ENCODE data around the gene RTN1. TPM values are rescaled to one million over a fixed set of nuclear protein-coding genes. Genes with fewer than 3 reads are reported as not detected.

Gene RTN1
- total RNA-seq, 1 donor from 2014 or later, result not detected

GRCh38 chr14:59769586-59769985 lies 101.0 kb downstream of the RTN1 start:
- no peak overlapping the region for H3K4me3 Mint-ChIP-seq
- no peak for DNase-seq
- no peaks in the 10 kb centered on the region for H3K9me3 Mint-ChIP-seq
- TF ChIP-seq, protein P1, sequence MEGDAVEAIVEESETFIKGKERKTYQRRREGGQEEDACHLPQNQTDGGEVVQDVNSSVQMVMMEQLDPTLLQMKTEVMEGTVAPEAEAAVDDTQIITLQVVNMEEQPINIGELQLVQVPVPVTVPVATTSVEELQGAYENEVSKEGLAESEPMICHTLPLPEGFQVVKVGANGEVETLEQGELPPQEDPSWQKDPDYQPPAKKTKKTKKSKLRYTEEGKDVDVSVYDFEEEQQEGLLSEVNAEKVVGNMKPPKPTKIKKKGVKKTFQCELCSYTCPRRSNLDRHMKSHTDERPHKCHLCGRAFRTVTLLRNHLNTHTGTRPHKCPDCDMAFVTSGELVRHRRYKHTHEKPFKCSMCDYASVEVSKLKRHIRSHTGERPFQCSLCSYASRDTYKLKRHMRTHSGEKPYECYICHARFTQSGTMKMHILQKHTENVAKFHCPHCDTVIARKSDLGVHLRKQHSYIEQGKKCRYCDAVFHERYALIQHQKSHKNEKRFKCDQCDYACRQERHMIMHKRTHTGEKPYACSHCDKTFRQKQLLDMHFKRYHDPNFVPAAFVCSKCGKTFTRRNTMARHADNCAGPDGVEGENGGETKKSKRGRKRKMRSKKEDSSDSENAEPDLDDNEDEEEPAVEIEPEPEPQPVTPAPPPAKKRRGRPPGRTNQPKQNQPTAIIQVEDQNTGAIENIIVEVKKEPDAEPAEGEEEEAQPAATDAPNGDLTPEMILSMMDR (IDR thresholded peaks at IDR 0.05), result no peak
- H3K36me3 Mint-ChIP-seq (ENCODE audit: low read depth), result no peaks in the 10 kb centered on the region
- ChIA-PET CTCF (no interaction called here), POLR2A (no interaction called here)
- no peak overlapping the region for H3K27ac Mint-ChIP-seq
- H3K4me1 Mint-ChIP-seq, result no peaks in the 10 kb centered on the region
- ATAC-seq (ENCODE audit: low read depth), result no peak
- peaks cover 4% of the 10 kb centered on the region for H3K27me3 Mint-ChIP-seq
- intact Hi-C loops (cut with micrococcal nuclease), result no loop called here

GRCh38 chr14:59768855-59769375 lies 101.7 kb downstream of the RTN1 start:
- DNase-seq, result no peak
- Mint-ChIP-seq H3K4me1 (no peaks in the 10 kb centered on the region), H3K36me3 (ENCODE audit: low read depth) (no peaks in the 10 kb centered on the region), H3K4me3 (no peak overlapping the region), H3K27ac (no peak overlapping the region), H3K9me3 (no peaks in the 10 kb centered on the region), H3K27me3 (peaks cover 4% of the 10 kb centered on the region)
- ChIA-PET CTCF (no interaction called here), POLR2A (no interaction called here)
- TF ChIP-seq, protein P1 (IDR thresholded peaks at IDR 0.05), result no peak
- no peak for ATAC-seq (ENCODE audit: low read depth)
- intact Hi-C loops (cut with micrococcal nuclease), result no loop called here

DNA sequence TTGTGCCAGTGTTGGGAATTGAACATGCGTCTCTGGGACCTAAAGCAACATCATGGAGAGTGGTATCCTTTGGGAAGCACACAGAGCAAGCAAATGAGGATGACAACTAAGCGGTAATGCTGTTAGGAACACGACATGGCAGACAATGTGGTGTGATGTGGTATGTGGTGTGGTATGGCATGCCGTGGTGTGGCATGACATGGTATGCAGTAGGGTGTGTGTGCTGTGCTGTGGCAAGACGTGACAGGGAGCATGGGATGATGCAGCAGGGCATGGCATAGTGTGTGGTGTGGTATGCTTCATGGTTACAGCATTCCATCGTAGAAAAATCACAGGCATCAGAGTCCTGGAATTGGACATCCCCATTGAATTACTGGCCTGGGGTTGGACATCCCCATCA lies 108.7 kb downstream of the RTN1 start:
- H3K27me3 Mint-ChIP-seq, result peaks cover 1% of the 10 kb centered on the region
- no peaks in the 10 kb centered on the region for H3K9me3 Mint-ChIP-seq
- ATAC-seq (ENCODE audit: low read depth) (no peak), DNase-seq (no peak)
- no peak overlapping the region for H3K27ac Mint-ChIP-seq
- ChIA-PET CTCF (no interaction called here), POLR2A (no interaction called here)
- H3K36me3 Mint-ChIP-seq (ENCODE audit: low read depth), result no peaks in the 10 kb centered on the region
- intact Hi-C loops (cut with micrococcal nuclease), result no loop called here
- no peak overlapping the region for H3K4me3 Mint-ChIP-seq
- H3K4me1 Mint-ChIP-seq, result no peaks in the 10 kb centered on the region
- TF ChIP-seq, protein P1 (IDR thresholded peaks at IDR 0.05), result no peak

GRCh38 chr14:59755409-59756135 lies 115.0 kb downstream of the RTN1 start:
- ChIA-PET POLR2A (no interaction called here), CTCF (no interaction called here)
- ATAC-seq (ENCODE audit: low read depth) (no peak), DNase-seq (no peak)
- Mint-ChIP-seq H3K9me3 (no peaks in the 10 kb centered on the region), H3K27ac (no peak overlapping the region), H3K27me3 (peaks cover 4% of the 10 kb centered on the region), H3K36me3 (ENCODE audit: low read depth) (no peaks in the 10 kb centered on the region), H3K4me3 (no peak overlapping the region), H3K4me1 (no peaks in the 10 kb centered on the region)
- intact Hi-C loops (cut with micrococcal nuclease), result no loop called here
- TF ChIP-seq, protein P1 (IDR thresholded peaks at IDR 0.05), result no peak

DNA sequence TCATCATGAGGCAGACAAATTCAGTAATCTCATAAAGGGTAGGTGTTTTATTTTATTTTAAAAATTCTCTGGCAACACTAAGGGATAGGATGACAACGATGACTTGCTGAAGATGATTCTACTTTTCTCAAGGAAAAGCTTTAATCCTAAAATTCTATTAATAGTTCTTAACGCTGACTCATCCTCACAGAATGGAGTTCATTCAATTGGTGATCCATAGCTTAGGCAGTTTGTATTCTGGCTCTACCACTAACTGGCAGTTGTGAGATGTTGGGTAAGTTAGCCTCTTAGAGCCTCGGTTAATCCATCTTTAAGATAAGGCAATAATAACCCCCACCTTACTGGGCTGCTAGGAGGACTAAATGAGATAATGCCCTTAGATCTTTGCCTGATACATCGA lies 116.3 kb downstream of the RTN1 start:
- H3K4me1 Mint-ChIP-seq, result no peaks in the 10 kb centered on the region
- DNase-seq (no peak), ATAC-seq (ENCODE audit: low read depth) (no peak)
- peaks cover 4% of the 10 kb centered on the region for H3K27me3 Mint-ChIP-seq
- TF ChIP-seq, protein P1 (IDR thresholded peaks at IDR 0.05), result no peak
- no peak overlapping the region for H3K4me3 Mint-ChIP-seq
- no peak overlapping the region for H3K27ac Mint-ChIP-seq
- no peaks in the 10 kb centered on the region for H3K36me3 Mint-ChIP-seq (ENCODE audit: low read depth)
- intact Hi-C loops (cut with micrococcal nuclease), result no loop called here
- H3K9me3 Mint-ChIP-seq, result no peaks in the 10 kb centered on the region
- ChIA-PET POLR2A (no interaction called here), CTCF (no interaction called here)

Data from activated B cell treated with CpG ODN at 0.5 μM for 24 hours (primary cell).